Activated T-cell treated with anti-CD3 and anti-CD28 coated beads, Interleukin-2, amount 50 U/mL, for 72 hours (primary cell): Measurements from ENCODE around the gene PCCA. TPM values are rescaled to one million over a fixed set of nuclear protein-coding genes. Genes with fewer than 3 reads are reported as not detected.
"Not testable (repeated sequence)": the region's sequence is repeated elsewhere in the genome, so short reads cannot be mapped to it uniquely, and the experiment has no call there.

ENCODE experiments used
- ATAC-seq, 2 donors: fragments of 150-1000 bp; cut with Tn5 transposase; replicated peaks in 1 of 2; 2 replicates each; pipeline ENCODE4 v1.10.0; 2021; ENCODE audit warnings: moderate library complexity in 2 of 2, mild to moderate bottlenecking in 1 of 2
- DNase-seq, 2 donors: peaks; one replicate each; pipeline ENCODE4 v3.0.0; 2021 to 2022; ENCODE audit warnings: mixed read lengths in 1 of 2
- H3K27ac Mint-ChIP-seq: one replicate; pipeline ENCODE4 v1.8.0; 2022; ENCODE audit warnings: mild to moderate bottlenecking, moderate library complexity, mixed read lengths
- H3K27me3 Mint-ChIP-seq: one replicate; pipeline ENCODE4 v1.8.0; 2022; ENCODE audit warnings: low read depth, mixed read lengths
- H3K36me3 Mint-ChIP-seq, 2 donors: one replicate each; pipeline ENCODE4 v1.8.0; 2022; ENCODE audit warnings: mixed read lengths in 2 of 2, mild to moderate bottlenecking in 1 of 2; ENCODE audit not compliant: insufficient read depth in 2 of 2
- H3K4me1 Mint-ChIP-seq: one replicate; pipeline ENCODE4 v1.8.0; 2022; ENCODE audit warnings: low read depth, mixed read lengths
- H3K4me3 Mint-ChIP-seq, 2 donors: one replicate each; pipeline ENCODE4 v1.8.0; 2022; ENCODE audit warnings: mild to moderate bottlenecking in 2 of 2, mixed read lengths in 2 of 2, moderate library complexity in 2 of 2
- H3K9me3 Mint-ChIP-seq, 2 donors: one replicate each; pipeline ENCODE4 v1.8.0; 2022; ENCODE audit warnings: mixed read lengths in 2 of 2
- total RNA-seq, 2 donors: library from RNA; stranded (reverse); gene quantifications; one replicate each; pipeline ENCODE4 v1.2.3, GENCODE V29; 2022

Gene PCCA
- total RNA-seq, 2 donors from 2014 or later: 10.5 to 16.9 TPM

DNA sequence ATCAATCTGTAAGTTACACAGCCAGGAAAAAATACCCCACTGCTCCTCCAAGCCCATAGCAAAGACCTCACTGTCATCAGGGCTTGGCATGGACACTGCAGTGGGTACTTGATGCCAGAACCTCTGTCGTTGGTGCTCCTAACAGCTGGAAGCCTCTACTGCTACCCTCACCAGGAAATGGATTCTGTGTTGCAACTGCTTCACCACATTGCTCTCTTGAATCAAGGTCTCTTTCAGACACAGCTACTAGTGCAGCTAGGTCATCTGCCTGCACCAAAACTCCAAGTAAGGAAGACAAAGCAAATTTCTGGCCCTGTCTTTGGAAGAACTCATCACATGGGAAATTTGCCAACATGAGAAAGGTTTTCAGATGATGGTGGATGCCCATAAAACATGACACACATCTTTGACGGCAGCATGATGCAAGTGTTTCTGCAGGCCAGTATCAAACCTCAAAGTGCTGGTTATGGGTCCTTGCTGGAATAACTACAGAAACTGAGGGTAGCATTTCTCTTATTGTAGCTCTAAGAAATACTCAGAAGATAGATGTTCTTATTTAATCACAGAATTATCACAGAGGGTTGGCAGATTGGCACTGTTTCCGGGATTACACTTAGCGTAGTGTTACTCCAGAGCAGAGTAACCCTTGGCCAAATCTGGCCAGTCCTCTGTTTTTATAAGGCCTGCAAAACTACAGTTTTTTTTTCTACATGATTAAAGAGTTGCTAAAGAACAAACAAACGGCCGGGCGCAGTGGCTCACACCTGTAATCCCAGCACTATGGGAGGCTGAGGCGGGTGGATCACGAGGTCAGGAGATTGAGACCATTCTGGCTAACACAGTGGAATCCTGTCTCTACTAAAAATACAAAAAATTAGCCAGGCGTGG is 12.9 kb upstream of the PCCA start:
- ATAC-seq (no peak), DNase-seq (no peak)
- Mint-ChIP-seq H3K36me3 (no peaks in the 10 kb centered on the region), H3K4me1 (no peaks in the 10 kb centered on the region), H3K27ac (no peak overlapping the region), H3K4me3 (no peak overlapping the region), H3K27me3 (no peaks in the 10 kb centered on the region), H3K9me3 (no peaks in the 10 kb centered on the region)

DNA sequence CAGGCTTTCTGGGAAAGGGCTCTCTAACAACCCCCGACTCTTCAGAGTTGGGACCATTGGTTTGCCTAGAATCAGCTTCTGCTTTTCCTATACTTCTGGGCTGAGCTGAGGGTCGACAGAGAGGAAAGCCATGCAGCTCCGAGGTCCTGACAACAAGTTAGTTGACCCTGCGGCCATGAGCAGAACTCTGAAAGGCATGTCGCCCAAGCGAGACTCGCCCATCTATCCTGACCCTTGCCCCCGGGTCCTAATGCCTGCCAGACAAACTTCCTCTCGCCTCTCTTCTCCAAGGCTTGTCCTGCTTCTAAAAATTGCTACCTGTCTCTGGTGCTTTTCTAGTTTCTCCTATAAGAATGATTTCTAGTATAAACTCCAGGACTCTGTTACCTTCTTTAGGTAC is 9.9 kb upstream of the PCCA start:
- ATAC-seq, H3K9me3 Mint-ChIP-seq, H3K27ac Mint-ChIP-seq, H3K27me3 Mint-ChIP-seq, H3K4me1 Mint-ChIP-seq, H3K36me3 Mint-ChIP-seq, DNase-seq, H3K4me3 Mint-ChIP-seq: not testable (repeated sequence)

DNA sequence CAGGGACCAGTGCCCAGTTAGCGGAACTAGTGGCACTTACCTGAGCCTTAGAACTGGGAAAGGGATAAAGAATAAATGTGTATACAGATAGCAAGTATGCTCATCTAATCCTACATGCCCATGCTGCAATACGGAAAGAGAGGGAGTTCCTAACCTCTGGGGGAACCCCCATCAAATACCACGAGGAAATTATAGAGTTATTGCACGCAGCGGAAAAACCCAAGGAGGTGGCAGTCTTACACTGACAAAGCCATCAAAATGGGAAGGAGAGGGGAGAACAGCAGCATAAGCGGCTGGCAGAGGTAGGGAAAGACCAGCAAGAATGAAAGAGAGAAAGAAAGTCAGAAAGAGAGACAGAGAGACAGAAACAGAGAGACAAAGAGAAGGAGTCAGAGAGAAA is 5.5 kb upstream of the PCCA start:
- H3K36me3 Mint-ChIP-seq, H3K4me3 Mint-ChIP-seq, DNase-seq, H3K9me3 Mint-ChIP-seq, ATAC-seq, H3K27me3 Mint-ChIP-seq: not testable (repeated sequence)
- H3K4me1 Mint-ChIP-seq: peaks cover 12% of the 10 kb centered on the region
- peak overlapping the region; percentile 8 for H3K27ac Mint-ChIP-seq

DNA sequence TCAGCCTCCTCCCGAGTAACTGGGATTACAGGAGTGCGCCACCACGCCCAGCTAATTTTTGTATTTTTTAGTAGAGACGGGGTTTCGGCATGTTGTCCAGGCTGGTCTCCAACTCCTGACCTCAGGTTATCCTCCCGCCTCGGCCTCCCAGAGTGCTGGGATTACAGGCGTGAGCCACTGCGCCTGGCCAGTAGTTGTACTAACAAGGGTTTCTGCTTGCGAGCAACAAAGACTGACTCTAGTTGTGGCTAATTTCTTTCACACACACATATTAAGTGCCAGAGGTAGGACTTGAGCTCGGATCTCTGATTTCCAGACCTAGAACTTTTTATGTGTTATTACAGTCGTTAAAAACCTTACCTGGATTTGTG is 635 bp upstream of the PCCA start:
- H3K9me3 Mint-ChIP-seq: no peaks in the 10 kb centered on the region
- H3K27me3 Mint-ChIP-seq: peaks cover 9% of the 10 kb centered on the region
- no peak overlapping the region for H3K27ac Mint-ChIP-seq
- H3K36me3 Mint-ChIP-seq: peaks cover 0 to 3% of the 10 kb centered on the region in 2 donors
- H3K4me1 Mint-ChIP-seq: peaks cover 32% of the 10 kb centered on the region
- DNase-seq (no peak), ATAC-seq (no peak)
- H3K4me3 Mint-ChIP-seq: peak overlapping the region; percentile 88 to 100

DNA sequence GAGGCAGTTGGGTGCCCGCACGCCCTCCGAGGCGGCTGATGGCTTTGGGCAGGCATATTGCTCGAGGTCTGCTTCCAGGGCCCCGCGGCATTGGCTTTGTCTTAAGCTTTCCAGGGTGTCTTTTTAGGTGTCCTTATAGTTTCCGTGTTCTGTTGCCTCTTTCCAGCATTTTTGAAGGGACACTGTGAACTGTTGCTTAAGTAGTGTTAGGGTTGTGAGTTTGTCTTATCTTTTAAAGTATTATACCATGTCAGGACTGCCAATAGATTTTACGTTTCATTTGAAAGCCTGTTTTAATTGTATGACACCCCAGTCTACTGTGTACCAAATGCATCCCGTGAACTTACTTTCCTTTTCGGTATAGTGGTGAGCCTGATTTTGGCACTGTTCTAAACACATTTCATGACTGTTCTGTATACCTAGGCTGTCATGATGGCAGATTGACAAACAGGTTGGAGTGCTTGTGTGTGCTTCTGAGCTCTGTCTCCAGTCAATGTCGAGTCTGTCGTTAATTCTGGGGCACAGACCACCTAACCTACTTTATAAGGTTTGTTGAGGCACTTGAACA is 656 bp downstream of the PCCA start:
- H3K27me3 Mint-ChIP-seq: peaks cover 9% of the 10 kb centered on the region
- peak overlapping the region; percentile 96 for H3K27ac Mint-ChIP-seq
- ATAC-seq (peak; percentile 61 to 66), DNase-seq (peak in 1 of 2 donors; percentile 19)
- H3K9me3 Mint-ChIP-seq: no peaks in the 10 kb centered on the region
- H3K36me3 Mint-ChIP-seq: peaks cover 0 to 3% of the 10 kb centered on the region in 2 donors
- peaks cover 26% of the 10 kb centered on the region for H3K4me1 Mint-ChIP-seq
- H3K4me3 Mint-ChIP-seq: peak overlapping the region; percentile 88 to 100

DNA sequence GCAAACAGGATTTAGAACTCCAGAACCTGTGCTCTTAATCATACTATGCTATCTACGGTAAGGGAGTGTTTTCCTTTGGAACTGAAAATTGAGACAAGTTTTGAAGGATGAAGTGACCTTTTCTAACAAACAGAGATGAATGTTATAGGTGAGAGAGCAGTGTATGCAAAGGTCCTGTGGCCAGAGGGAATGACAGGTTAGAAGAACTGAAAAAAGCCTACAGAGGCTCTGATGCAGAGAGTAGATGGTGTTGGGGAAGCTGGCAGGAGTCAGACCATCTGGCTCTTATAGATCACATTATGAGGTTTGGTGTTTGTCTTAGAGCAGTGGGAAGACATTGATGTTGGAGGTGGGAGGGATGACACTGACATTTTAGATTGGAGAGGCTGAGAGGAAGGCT is 2.0 kb downstream of the PCCA start:
- H3K27ac Mint-ChIP-seq: no peak overlapping the region
- no peak for DNase-seq
- no peak for ATAC-seq
- peak overlapping the region; percentile 88 to 100 for H3K4me3 Mint-ChIP-seq
- peaks cover 37% of the 10 kb centered on the region for H3K4me1 Mint-ChIP-seq
- H3K27me3 Mint-ChIP-seq: peaks cover 9% of the 10 kb centered on the region
- H3K36me3 Mint-ChIP-seq: peaks cover 0 to 5% of the 10 kb centered on the region in 2 donors
- H3K9me3 Mint-ChIP-seq: no peaks in the 10 kb centered on the region

DNA sequence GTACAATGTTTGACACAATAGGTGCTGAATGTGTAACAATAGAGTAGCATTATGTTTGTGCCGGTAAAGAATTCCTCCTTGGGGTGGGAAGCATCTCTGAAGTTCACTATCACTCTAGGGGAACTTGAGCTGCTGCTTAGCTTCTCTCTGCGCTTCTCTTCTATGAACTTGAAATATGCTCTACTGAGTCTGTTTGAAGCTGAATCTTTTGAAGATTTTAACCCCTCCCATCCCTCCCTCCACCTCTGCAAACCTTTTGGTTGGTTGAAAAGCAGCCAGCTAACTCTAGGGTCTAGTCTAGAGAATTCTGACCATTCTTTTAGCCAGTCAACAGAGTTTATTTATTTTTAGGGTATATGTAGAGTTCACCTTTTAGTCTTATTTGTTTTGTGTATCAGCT is 2.5 kb downstream of the PCCA start:
- H3K9me3 Mint-ChIP-seq: no peaks in the 10 kb centered on the region
- no peak overlapping the region for H3K4me3 Mint-ChIP-seq
- ATAC-seq (no peak), DNase-seq (no peak)
- H3K27ac Mint-ChIP-seq: no peak overlapping the region
- H3K4me1 Mint-ChIP-seq: peaks cover 37% of the 10 kb centered on the region
- H3K27me3 Mint-ChIP-seq: peaks cover 9% of the 10 kb centered on the region
- peaks cover 0 to 5% of the 10 kb centered on the region in 2 donors for H3K36me3 Mint-ChIP-seq

DNA sequence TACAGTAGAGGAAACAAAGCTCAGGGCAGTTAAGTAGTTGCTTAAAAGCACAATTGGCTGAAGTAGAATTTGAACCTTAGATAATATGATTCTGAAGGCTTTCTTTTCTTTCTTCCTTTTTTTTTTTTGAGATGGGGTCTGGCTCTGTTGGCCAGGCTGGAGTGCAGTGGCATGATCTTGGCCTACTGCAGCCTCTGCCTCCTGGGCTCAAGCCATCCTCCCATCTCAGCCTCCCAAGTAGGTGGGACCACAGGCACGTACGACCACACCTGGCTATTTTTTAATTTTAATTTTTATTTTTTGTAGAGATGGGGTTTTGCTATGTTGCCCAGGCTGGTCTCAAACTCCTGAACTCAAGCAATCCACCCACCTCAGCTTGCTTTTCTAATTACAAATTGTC is 3.4 kb downstream of the PCCA start:
- not testable (repeated sequence) for ATAC-seq, DNase-seq, H3K9me3 Mint-ChIP-seq, H3K4me3 Mint-ChIP-seq, H3K27me3 Mint-ChIP-seq, H3K36me3 Mint-ChIP-seq, H3K27ac Mint-ChIP-seq
- H3K4me1 Mint-ChIP-seq: peaks cover 34% of the 10 kb centered on the region

DNA sequence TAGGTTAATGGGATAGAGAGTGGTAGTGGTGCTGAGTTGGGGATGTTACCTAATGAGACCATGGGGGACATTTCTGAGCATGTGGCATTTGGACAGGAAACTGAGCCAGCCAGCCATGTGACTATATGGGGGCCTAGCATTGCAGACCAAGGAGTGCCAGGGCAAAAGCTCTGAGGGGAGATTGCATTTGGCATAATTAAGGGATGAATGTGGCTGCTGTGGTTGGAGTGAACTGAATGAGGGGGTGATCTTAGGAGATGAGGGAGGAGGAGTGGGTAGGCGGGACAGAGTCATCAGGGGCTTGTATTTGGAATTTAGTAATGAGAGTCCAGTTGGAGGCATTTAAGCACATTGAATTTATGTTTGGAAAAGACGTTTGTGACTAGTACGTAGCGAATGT is 6.6 kb downstream of the PCCA start:
- peaks cover 0 to 1% of the 10 kb centered on the region in 2 donors for H3K36me3 Mint-ChIP-seq
- no peak overlapping the region for H3K27ac Mint-ChIP-seq

DNA sequence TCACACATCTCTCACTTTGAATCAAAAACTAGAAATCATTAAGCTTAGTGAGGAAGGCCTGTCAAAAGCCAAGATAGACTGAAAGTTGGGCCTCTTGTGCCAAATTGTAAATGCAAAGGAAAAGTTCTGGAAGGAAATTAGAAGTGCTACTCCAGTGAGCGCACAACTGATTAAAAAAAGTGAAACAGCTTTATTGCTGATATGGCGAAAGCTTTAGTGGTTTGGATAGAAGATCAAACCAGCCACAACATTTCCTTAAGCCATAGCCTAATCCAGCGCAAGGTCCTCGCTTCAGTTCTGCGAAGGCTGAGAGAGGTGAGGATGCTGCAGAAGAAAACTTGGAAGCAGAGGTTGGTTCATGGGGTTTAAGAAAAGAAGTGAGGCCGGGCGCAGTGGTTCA is 7.6 kb downstream of the PCCA start:
- no peak overlapping the region for H3K4me3 Mint-ChIP-seq
- ATAC-seq (no peak), DNase-seq (no peak)
- H3K27me3 Mint-ChIP-seq: no peaks in the 10 kb centered on the region
- H3K27ac Mint-ChIP-seq: no peak overlapping the region
- peaks cover 12% of the 10 kb centered on the region for H3K4me1 Mint-ChIP-seq
- H3K9me3 Mint-ChIP-seq: no peaks in the 10 kb centered on the region
- H3K36me3 Mint-ChIP-seq: peaks cover 0 to 1% of the 10 kb centered on the region in 2 donors

More for the DNA sequence above, 6.6 kb downstream of the PCCA start:
- H3K27me3 Mint-ChIP-seq: peaks cover 6% of the 10 kb centered on the region
- peaks cover 20% of the 10 kb centered on the region for H3K4me1 Mint-ChIP-seq
- no peak overlapping the region for H3K4me3 Mint-ChIP-seq
- no peak for DNase-seq
- H3K9me3 Mint-ChIP-seq: no peaks in the 10 kb centered on the region
- no peak for ATAC-seq

DNA sequence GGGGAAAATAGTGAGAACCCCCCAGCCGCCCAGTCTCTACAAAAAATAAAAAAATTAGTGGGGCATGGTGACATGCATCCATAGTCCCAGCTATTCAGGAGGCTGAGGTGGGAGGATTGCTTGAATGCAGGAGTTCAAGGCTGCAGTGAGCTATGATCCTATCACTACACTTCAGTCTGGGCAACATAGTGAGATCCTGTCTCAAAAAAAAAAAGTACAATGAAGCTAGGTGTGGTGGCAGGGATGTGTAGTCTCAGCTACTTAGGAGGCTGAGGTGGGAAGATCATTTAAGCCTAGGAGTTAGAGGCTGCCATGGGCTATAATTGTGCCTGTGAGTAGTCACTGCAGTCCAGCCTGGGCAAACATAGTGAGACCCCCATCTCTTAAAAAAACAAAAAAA is 8.9 kb downstream of the PCCA start:
- no peaks in the 10 kb centered on the region for H3K27me3 Mint-ChIP-seq
- no peak overlapping the region for H3K27ac Mint-ChIP-seq
- H3K36me3 Mint-ChIP-seq: peaks cover 0 to 1% of the 10 kb centered on the region in 2 donors
- H3K4me1 Mint-ChIP-seq: peaks cover 12% of the 10 kb centered on the region
- no peaks in the 10 kb centered on the region for H3K9me3 Mint-ChIP-seq
- no peak overlapping the region for H3K4me3 Mint-ChIP-seq
- ATAC-seq (no peak), DNase-seq (no peak)

DNA sequence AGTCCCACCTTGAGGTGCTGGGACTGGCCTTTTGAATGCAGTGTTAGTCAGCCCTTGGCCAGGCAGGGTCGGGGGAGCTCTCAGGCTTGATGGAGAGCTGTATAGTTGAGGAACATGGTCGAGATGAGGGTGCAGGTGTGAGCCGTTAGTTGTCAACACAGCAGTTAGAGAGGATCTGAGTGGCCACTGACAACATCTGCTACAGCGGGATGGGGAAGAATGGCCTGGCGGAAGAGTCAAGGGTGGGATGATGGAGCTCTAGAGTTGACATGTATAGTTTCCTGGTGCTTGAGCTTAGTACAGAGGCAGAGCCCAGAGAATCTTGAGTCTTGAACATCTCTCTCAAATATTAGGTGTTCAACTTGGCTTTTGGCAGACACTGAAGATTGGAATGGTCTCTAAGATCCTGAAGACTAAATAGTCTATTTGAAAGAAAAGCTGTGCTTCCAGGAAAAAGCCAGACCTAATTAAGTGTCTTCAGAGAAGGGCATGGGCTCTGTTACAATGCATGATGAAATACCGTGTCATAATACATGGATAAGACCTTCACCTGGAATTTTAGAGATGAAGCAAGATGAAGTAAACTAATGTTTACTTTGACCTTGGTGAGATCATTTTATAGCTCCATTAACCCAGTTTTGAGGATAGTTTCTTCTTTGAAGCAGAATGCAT is 9.7 kb downstream of the PCCA start:
- Mint-ChIP-seq H3K9me3 (no peaks in the 10 kb centered on the region), H3K36me3 (peaks cover 0 to 1% of the 10 kb centered on the region in 2 donors), H3K27me3 (no peaks in the 10 kb centered on the region), H3K4me3 (no peak overlapping the region), H3K27ac (no peak overlapping the region), H3K4me1 (peaks cover 12% of the 10 kb centered on the region)
- no peak for ATAC-seq
- no peak for DNase-seq

DNA sequence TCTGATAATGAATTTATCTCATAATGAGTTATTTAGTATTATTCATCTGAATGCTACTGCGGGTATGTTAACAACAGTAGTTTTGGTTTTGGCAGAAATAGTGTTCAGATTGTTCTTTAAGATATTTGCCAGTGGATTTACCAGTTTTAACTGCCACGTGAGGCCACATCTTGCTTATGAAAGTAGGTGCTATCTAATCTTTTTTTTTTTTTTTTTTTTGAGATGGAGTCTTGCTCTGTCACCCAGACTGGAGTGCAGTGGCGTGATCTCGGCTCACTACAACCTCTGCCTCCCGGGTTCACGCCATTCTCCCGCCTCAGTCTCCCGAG is 10.2 kb downstream of the PCCA start:
- not testable (repeated sequence) for ATAC-seq, DNase-seq, H3K4me3 Mint-ChIP-seq, H3K9me3 Mint-ChIP-seq, H3K36me3 Mint-ChIP-seq, H3K27me3 Mint-ChIP-seq, H3K27ac Mint-ChIP-seq
- peaks cover 12% of the 10 kb centered on the region for H3K4me1 Mint-ChIP-seq
